IPS-NIHi11 (cell line): ENCODE measurements around the gene DUOX2.
"Not testable (repeated sequence)": the region's sequence is repeated elsewhere in the genome, so short reads cannot be mapped to it uniquely, and the experiment has no call there.

ENCODE experiments used
- DNase-seq: peaks from one replicate; pipeline ENCODE4 v3.0.0; 2012; ENCODE audit warnings: mixed read lengths, low spot score

Gene DUOX2

DNA sequence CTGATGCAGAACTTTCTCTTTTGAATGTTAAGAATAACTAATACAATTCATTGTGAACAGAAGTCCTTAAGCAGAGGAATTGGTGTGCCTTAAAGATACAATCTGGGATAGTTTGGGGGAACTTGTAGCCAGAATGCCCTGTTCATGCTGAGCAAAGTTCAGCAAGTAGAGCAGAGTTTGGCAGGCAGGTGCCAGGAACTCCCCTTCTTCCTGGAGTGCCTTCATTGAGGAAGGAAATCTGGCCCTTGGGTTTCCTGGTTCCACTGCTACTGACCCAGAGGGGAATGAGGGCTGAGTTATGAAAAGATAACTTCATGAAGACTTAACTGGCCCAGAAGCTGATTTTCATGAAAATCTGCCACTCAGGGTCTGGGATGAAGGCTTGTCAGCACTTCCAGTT, 40.4 kb downstream of the DUOX2 start:
- DNase-seq: not testable (repeated sequence)

DNA sequence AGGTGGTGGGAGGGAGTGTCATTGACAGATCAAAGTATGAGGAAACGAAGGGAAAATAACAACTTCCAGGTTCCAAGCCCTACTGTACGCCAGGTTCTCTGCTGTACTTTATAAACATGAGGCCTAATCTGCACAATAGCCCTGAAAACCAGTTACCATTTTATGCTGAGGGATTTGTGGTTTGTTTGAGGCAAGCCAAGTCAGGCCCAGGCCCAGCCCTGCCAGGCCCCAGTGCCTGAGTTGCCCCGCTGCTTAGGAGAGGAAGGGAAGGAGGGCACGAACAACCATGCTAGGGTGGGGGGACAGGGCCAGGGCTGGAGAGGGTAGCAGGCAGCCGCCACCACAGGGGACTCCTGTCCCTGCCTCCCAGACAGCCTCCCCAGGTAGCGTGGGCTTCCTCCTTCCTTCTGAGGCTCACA, 44.0 kb downstream of the DUOX2 start:
- not testable (repeated sequence) for DNase-seq

DNA sequence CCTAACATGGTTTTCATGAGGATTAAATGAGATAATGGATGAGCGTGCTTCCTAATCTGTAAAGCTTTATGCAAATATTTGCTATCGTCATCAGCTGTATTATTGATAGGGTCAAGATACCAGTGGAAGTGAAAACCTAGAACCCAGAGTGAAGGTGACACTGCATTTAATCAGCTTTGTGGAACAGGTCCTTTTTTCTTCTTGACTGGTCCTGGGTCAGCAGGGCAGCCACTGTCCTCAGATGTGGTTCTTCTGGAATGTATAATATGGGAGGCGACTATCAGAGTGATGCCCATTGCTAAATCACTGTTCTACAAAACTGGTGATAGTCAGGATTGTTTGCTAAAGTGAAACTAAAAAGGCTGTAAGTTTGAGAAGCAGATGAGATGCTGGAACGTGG, 49.6 kb downstream of the DUOX2 start:
- DNase-seq: no peak

GRCh38 chr15:45062301-45062700, 51.7 kb downstream of the DUOX2 start:
- DNase-seq: not testable (repeated sequence)

GRCh38 chr15:45058690-45059675, 55.0 kb downstream of the DUOX2 start:
- not testable (repeated sequence) for DNase-seq

DNA sequence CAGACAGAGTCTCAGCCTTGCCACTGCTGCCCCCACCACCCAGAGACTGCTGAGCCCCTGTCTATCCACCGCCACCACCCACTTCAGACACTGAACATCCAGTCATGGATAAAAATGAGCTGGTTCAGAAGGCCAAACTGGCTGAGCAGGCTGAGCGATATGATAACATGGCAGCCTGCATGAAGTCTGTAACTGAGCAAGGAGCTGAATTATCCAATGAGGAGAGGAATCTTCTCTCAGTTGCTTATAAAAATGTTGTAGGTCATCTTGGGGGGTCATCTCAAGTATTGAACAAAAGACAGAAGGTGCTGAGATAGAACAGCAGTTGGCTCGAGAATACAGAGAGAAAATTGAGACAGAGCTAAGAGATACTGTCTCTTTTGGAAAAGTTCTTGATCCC, 61.3 kb downstream of the DUOX2 start:
- not testable (repeated sequence) for DNase-seq

DNA sequence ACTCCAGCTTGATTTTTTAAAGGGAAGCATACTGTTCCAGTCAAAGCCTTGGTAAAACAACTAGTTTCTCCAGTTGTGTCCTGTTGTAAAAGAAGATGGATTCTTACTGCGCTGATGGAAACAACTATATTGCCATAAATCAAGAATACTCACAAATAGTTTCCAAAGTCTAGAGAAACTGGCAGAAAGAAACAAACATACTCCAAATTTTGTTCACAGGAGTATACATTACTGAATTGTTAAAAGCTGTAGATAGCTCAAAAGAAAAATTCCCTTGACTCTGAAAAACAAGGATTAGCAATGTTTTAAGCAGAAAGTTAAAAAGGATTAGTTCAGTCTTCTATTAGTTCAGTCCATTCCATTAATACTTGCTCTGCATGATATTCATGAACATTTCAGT, 63.4 kb downstream of the DUOX2 start:
- DNase-seq: no peak

GRCh38 chr15:45048794-45049631, 65.0 kb downstream of the DUOX2 start:
- no peak for DNase-seq

DNA sequence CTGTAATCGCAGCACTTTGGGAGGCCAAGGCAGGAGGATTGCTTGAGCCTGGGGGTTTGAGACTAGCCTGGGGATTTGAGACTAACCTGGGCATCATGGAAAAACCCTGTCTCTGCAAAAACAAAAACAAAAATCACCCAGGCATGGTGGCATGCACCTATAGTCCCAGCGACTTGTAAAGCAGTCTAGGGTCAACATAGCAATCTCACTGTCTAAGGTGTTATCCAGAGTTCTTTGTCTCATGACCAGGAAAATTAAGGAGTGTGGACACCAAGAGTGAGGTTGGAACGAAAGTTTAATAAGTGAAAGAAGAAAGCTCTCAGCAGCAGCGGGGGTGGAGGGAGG, 65.6 kb downstream of the DUOX2 start:
- not testable (repeated sequence) for DNase-seq

DNA sequence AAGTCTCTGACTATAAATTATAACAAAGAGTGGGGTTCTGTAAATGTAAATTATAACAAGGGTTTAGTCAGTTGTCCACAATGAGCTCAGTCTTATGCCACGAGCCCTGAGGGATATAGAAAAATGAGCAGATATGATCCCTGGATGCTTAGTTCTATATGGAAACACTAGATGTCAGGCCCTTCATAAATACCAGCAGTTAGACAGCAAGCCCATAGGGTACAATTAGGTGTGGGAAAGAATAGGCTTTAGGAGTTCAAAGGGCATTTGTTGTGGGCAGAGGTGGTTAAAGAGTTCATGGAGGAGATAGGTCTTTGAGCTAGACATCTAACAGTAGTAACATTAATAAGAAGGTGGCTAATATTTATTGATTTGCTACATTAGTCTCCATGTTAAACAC, 69.7 kb downstream of the DUOX2 start:
- DNase-seq: not testable (repeated sequence)

- not testable (repeated sequence) for DNase-seq
Measured at GRCh38 chr15:45042859-45043258, 71.1 kb downstream of the DUOX2 start.
